ENCODE results near the gene NR4A2.

- no peak for TF ChIP-seq EZH2 (IDR thresholded peaks at IDR 0.05)
- no peak for TF ChIP-seq POLR2AphosphoS5 (IDR thresholded peaks at IDR 0.05; ENCODE audit: low read depth, low read length)
- TF ChIP-seq, protein P1, sequence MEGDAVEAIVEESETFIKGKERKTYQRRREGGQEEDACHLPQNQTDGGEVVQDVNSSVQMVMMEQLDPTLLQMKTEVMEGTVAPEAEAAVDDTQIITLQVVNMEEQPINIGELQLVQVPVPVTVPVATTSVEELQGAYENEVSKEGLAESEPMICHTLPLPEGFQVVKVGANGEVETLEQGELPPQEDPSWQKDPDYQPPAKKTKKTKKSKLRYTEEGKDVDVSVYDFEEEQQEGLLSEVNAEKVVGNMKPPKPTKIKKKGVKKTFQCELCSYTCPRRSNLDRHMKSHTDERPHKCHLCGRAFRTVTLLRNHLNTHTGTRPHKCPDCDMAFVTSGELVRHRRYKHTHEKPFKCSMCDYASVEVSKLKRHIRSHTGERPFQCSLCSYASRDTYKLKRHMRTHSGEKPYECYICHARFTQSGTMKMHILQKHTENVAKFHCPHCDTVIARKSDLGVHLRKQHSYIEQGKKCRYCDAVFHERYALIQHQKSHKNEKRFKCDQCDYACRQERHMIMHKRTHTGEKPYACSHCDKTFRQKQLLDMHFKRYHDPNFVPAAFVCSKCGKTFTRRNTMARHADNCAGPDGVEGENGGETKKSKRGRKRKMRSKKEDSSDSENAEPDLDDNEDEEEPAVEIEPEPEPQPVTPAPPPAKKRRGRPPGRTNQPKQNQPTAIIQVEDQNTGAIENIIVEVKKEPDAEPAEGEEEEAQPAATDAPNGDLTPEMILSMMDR (IDR thresholded peaks at IDR 0.05 in 2 of 3, conservative IDR thresholded peaks at IDR 0.05 in 1 of 3; ENCODE audit: borderline replicate concordance in 1 of 3, insufficient read depth in 1 of 3, low read depth in 2 of 3, low read length in 2 of 3): no peak
- no peak for TF ChIP-seq ELF1 (IDR thresholded peaks at IDR 0.05; ENCODE audit: borderline replicate concordance, low read depth)
- no peak for TF ChIP-seq POLR2A (IDR thresholded peaks at IDR 0.05; ENCODE audit: borderline replicate concordance, extremely low read depth, insufficient read depth, insufficient read length)
- TF ChIP-seq, protein P2, sequence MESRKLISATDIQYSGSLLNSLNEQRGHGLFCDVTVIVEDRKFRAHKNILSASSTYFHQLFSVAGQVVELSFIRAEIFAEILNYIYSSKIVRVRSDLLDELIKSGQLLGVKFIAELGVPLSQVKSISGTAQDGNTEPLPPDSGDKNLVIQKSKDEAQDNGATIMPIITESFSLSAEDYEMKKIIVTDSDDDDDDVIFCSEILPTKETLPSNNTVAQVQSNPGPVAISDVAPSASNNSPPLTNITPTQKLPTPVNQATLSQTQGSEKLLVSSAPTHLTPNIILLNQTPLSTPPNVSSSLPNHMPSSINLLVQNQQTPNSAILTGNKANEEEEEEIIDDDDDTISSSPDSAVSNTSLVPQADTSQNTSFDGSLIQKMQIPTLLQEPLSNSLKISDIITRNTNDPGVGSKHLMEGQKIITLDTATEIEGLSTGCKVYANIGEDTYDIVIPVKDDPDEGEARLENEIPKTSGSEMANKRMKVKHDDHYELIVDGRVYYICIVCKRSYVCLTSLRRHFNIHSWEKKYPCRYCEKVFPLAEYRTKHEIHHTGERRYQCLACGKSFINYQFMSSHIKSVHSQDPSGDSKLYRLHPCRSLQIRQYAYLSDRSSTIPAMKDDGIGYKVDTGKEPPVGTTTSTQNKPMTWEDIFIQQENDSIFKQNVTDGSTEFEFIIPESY (IDR thresholded peaks at IDR 0.05; ENCODE audit: extremely low read depth, insufficient replicate concordance, low read length): no peak
- no peak for TF ChIP-seq MAX (IDR thresholded peaks at IDR 0.05)
- no peak for TF ChIP-seq ZNF274 (IDR thresholded peaks at IDR 0.05; ENCODE audit: low read depth, low read length)
These were observed 14.2 kb upstream of the NR4A2 start for GRCh38 chr2:156346731-156347130.
